ENCODE results near the gene FMNL1.
"Not testable (repeated sequence)": the region's sequence is repeated elsewhere in the genome, so short reads cannot be mapped to it uniquely, and the experiment has no call there.

Gene FMNL1, protein sequence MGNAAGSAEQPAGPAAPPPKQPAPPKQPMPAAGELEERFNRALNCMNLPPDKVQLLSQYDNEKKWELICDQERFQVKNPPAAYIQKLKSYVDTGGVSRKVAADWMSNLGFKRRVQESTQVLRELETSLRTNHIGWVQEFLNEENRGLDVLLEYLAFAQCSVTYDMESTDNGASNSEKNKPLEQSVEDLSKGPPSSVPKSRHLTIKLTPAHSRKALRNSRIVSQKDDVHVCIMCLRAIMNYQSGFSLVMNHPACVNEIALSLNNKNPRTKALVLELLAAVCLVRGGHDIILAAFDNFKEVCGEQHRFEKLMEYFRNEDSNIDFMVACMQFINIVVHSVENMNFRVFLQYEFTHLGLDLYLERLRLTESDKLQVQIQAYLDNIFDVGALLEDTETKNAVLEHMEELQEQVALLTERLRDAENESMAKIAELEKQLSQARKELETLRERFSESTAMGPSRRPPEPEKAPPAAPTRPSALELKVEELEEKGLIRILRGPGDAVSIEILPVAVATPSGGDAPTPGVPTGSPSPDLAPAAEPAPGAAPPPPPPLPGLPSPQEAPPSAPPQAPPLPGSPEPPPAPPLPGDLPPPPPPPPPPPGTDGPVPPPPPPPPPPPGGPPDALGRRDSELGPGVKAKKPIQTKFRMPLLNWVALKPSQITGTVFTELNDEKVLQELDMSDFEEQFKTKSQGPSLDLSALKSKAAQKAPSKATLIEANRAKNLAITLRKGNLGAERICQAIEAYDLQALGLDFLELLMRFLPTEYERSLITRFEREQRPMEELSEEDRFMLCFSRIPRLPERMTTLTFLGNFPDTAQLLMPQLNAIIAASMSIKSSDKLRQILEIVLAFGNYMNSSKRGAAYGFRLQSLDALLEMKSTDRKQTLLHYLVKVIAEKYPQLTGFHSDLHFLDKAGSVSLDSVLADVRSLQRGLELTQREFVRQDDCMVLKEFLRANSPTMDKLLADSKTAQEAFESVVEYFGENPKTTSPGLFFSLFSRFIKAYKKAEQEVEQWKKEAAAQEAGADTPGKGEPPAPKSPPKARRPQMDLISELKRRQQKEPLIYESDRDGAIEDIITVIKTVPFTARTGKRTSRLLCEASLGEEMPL

GRCh38 chr17:45221081-45222013, at the start of gene FMNL1:
Gene FMNL1, plus strand, starts transcription at chr17:45221885. Its CDS starts 240 bp downstream, at chr17:45222125.
- DNase-seq, result no peak

DNA sequence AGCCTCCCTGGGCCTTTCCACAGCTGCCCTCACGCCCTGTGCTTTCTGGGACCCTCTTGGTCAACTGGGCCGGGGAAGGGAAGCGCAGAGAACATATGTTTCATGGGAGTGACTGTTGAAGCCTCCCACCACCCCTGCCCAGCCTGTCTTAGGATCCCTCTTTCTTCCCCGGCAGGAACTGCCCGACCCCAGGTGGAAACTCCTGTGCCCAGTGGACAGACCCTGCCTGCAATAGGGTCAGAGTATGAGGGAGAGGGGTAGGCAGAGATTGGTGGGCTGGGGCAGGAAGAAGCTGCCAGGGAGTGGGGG, 49.5 kb upstream of the FMNL1 start:
- DNase-seq, result no peak

DNA sequence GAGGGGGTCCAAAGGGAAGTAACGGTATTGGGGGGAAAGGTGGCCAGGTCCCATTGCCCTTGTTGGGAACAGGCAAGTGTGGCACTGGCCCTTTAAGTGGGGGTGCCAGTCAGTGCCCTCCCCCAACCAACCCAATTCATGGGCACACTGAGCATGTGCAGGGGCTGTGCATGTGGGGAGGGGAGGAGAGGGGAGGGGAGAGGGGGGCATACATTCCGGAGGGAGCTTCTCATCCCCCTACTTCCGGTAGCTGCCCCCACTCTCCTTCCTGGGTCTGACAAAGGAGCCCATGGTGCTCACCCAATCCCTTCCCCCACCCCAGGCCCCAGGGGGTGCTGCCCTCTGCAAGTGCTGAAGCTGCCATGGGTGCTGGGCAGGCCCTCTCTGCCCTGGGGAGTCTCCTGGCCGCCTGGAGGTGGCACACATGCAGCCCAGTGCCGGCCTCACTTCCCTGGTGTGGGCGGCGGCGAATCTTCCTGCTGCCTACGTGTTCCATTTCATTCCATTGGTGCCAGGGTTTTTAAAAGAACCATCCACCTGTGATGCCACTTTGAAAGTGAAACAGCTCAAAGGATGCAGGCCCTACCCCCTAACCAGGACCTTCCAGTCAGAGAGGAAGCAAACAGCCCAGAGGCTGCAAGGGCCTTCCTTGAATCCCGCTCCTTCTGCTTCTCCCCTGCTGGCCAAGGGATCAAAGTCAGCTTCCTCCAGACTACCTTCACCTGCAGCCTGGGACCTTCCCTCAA, 49.0 kb upstream of the FMNL1 start:
- DNase-seq, result no peak

- no peak for DNase-seq
Observed at GRCh38 chr17:45175759-45176115, 45.9 kb upstream of the FMNL1 start.

DNA sequence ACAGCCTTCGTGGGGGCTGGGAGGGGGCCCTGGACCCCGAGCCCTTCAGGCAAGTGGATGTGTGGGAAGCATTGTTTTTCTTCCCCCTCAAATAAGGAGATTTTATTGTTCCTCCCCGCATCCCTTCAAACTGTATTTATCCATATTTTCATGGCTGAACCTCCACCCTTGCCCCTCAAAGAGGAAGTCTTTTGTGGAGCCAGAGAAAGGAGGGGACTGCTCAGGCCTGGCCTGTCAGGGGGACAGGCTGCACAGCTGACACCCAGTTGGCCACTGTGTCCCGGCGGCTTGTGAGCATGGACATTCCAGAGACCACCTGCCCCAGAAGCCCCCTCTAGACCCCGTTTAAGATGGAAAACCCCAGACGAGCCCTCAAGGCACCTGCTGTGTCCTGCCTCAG, 44.1 kb upstream of the FMNL1 start:
- DNase-seq, result no peak

GRCh38 chr17:45184144-45184543, 37.5 kb upstream of the FMNL1 start:
- no peak for DNase-seq

GRCh38 chr17:45186801-45187354, 34.8 kb upstream of the FMNL1 start:
- no peak for DNase-seq

GRCh38 chr17:45189009-45189408, 32.7 kb upstream of the FMNL1 start:
- no peak for DNase-seq

DNA sequence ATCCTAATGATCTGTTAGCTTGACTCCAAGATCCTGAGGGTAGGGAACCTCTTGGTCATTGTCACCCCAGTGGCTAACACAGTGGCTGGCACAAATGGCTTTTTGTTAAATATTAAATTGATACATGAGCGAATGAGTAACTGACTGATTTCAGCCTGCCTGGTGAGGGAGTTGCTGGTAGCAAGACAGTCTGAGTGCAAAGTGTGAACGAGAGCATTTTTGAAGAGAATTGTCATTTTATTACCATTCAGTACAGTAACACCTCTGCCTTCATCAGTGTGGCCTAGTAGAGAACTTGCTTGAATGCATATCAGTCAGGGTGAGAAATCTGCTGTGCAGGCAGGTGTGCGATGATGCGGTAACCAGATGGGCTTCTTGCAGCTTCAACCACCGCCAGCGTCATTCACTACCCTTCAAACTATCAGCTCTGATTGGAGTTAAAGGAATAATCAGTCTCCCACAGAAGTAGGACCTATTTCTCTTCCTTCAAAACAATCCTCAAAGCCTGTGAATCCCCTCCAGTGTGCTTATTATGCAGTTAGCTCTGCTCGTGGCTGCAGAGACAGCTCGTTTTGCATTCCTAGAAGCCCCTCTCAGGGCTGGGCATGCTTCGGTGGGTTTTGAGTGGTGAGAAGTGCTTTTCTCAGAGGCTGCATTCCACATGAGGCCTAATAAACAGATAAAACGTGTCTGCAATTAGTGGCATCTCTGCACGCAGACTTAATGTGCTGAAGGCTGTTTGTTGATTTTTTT, 31.0 kb upstream of the FMNL1 start:
- DNase-seq, result no peak

GRCh38 chr17:45195424-45195823, 26.3 kb upstream of the FMNL1 start:
- no peak for DNase-seq

- no peak for DNase-seq
Observed at GRCh38 chr17:45197108-45197507, 24.6 kb upstream of the FMNL1 start.

DNA sequence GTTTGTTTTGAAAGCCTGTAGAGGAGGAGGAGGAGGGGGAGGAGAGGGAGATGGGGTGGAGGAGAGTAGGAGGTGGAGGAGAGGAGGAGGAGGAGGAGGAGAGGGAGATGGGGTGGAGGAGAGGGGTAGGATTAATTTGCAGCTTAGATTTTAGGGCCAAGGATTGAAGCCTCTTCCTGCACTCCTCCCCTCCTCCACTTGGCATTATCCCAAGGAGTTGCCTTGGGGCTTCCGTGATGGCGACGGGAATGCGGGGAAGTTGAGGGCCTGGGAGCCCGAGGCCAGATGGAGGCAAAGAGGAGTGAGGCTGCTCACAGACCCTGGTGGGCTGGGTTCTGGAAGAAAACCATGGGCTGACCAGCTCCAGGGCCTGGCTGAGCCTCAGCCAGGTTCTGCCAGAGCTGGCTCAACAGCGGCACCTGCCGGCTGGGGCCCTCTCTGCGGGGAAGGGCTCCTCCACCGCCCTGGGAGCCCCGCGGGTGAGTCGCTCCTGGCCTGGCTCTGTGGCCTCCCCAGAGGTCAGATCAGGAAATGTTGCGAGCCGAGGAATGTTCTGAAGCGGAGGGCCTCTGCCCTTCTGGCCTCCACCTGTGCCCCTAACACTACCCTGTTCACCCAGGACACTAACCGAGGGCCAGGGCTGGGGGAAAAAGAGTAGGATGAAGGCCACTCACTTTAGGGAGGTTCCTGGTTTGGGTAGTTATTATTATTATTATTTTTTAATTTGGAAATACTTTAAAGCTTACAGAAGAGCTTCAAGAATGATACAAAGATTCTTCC, 23.9 kb upstream of the FMNL1 start:
- peak; percentile 53 to 54 for DNase-seq

GRCh38 chr17:45200701-45201100, 21.0 kb upstream of the FMNL1 start:
- no peak for DNase-seq

- no peak for DNase-seq
Observed at GRCh38 chr17:45201457-45201856, 20.2 kb upstream of the FMNL1 start.

GRCh38 chr17:45201880-45202279, 19.8 kb upstream of the FMNL1 start:
- DNase-seq, result not testable (repeated sequence)

DNA sequence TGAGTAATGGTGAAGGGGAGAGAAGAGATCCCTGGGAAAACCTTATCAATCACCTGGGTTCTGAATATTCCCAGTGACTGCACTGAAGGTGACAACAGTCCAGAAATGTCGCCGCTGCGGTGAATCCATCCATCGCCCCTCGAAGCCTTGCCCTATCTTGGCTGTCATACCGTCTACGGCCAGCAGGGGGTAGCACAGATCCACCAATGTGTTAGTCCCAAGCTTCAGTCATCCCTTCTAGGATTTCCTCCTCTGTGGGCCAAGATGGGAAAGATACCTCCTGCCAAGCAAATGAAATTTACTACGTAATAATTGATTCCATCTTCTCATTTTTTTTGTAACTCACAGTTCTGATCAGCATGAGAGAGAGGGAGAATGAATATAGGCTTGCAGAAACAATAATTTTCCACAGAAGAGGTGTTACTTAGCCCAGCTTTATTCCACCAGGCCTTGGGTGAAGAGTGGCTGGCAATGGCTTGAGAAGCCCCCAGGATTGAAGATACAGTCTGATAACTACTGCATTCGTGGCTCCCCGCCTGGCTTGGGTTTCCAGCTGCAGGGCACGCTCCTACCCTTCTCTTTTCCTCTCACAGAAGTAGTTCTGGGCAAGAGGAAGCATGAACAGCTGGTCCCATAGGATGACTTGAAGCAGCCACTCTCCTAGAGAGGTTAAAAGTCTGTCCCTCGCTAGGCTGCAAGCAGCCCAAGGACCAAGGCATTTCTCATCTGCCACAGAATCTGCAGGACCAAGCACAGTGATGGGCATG, 2.6 kb upstream of the FMNL1 start:
- peak; percentile 66 to 78 for DNase-seq

GRCh38 chr17:45220079-45220478, 1.6 kb upstream of the FMNL1 start:
- DNase-seq, result no peak

GRCh38 chr17:45222014-45222288, 266 bp downstream of the FMNL1 start:
- no peak for DNase-seq

GRCh38 chr17:45222289-45222995, 757 bp downstream of the FMNL1 start:
- DNase-seq, result no peak
